ENCODE measurements around the gene ZMPSTE24. TPM values are rescaled to one million over a fixed set of nuclear protein-coding genes. Genes with fewer than 3 reads are reported as not detected.

Gene ZMPSTE24
- total and polyA plus RNA-seq, 2 of the 4 experiments (the other 2 are of a cell fraction): 21.0 to 28.9 TPM

GRCh38 chr1:40244138-40244744 lies 13.8 kb upstream of the ZMPSTE24 start:
- H3K18ac ChIP-seq (ENCODE audit: low read depth, low read length): no peak overlapping the region
- no peak for DNase-seq
- H4K5ac ChIP-seq (ENCODE audit: low read depth, low read length): no peak overlapping the region
- ATAC-seq (ENCODE audit: low read depth): no peak
- H3K36me3 ChIP-seq (ENCODE audit: control insufficient read depth, insufficient read depth, low read length): peaks cover under 1% of the 10 kb centered on the region
- TF ChIP-seq RCOR1 (IDR thresholded peaks at IDR 0.05; ENCODE audit: insufficient replicate concordance, low read length) (no peak), FOS (IDR thresholded peaks at IDR 0.05; ENCODE audit: low read depth, low read length) (no peak), RFX5 (IDR thresholded peaks at IDR 0.05; ENCODE audit: low read depth, low read length) (no peak), BHLHE40 (IDR thresholded peaks at IDR 0.05; ENCODE audit: low read depth, low read length) (no peak), CEBPB (IDR thresholded peaks at IDR 0.05; ENCODE audit: low read depth, low read length) (no peak), MXI1 (IDR thresholded peaks at IDR 0.05; ENCODE audit: borderline replicate concordance, low read depth, low read length) (no peak), SMC3 (IDR thresholded peaks at IDR 0.05; ENCODE audit: low read depth, low read length) (no peak), USF2 (IDR thresholded peaks at IDR 0.05; ENCODE audit: low read depth, low read length) (no peak), MAZ (IDR thresholded peaks at IDR 0.05; ENCODE audit: borderline replicate concordance, low read depth, low read length) (no peak), RAD21 (IDR thresholded peaks at IDR 0.05; ENCODE audit: low read length) (no peak), CTCF (conservative IDR thresholded peaks at IDR 0.05; ENCODE audit: low read depth, low read length) (no peak), ELK1 (IDR thresholded peaks at IDR 0.05; ENCODE audit: borderline replicate concordance, low read depth, low read length) (no peak), CHD1 (IDR thresholded peaks at IDR 0.05; ENCODE audit: low read depth, low read length) (no peak), NFE2L2 (IDR thresholded peaks at IDR 0.05; ENCODE audit: low read depth, low read length) (no peak)
- no peaks in the 10 kb centered on the region for H3K9me3 ChIP-seq (ENCODE audit: control insufficient read depth, insufficient read depth, low read length)
- ChIA-PET CTCF (no interaction called here), POLR2A (ENCODE audit: unreplicated experiment) (no interaction called here)
- no peak overlapping the region for H3K27ac ChIP-seq (ENCODE audit: insufficient read depth, low read length)
- H3K9ac ChIP-seq (ENCODE audit: low read depth, low read length): no peak overlapping the region
- 100% methylated on average over 1 of the region's 4 CpGs; no CpG with 5 or more reads in 1 of the 2 experiments for WGBS, 2 experiments (ENCODE audit: extremely low coverage in 2 of 2, insufficient read length in 1 of 2)
- H3K4me3 ChIP-seq (ENCODE audit: insufficient read depth, low read depth, low read length): no peak overlapping the region
- H4K8ac ChIP-seq (ENCODE audit: low read depth in 2 of 2, low read length in 2 of 2): no peak overlapping the region
- H3K4me2 ChIP-seq (ENCODE audit: low read depth, low read length): no peak overlapping the region
- peaks cover 2 to 18% of the 10 kb centered on the region in 2 experiments; a peak in 3 of 4 replicates for H3K79me1 ChIP-seq (ENCODE audit: low read depth in 1 of 2, low read length in 2 of 2)
- BruUV-seq (replicated peaks): no TSS peak
- dilution Hi-C loops (cut with HindIII; ENCODE audit: low sequenced_read_pairs, unreplicated experiment) (no loop called here), in situ Hi-C loops (cut with MboI; ENCODE audit: low sequenced_read_pairs) (no loop called here), intact Hi-C loops (cut with micrococcal nuclease) (no loop called here)
- no peak overlapping the region for H3K4ac ChIP-seq (ENCODE audit: low read depth, low read length)
- no peak overlapping the region for H2BK15ac ChIP-seq (ENCODE audit: low read depth, low read length)
- H3K9me1 ChIP-seq (ENCODE audit: insufficient read depth, low read length): no peaks in the 10 kb centered on the region; the same call in 1 of the 2 replicates
- H4K91ac ChIP-seq (ENCODE audit: insufficient read depth, low read depth, low read length): no peak overlapping the region
- H3K56ac ChIP-seq (ENCODE audit: extremely low read depth, insufficient read depth, low read length): no peak overlapping the region
- no peak overlapping the region for H3K14ac ChIP-seq (replicated peaks; ENCODE audit: low read depth, low read length)
- no peak overlapping the region for H2AK5ac ChIP-seq (ENCODE audit: low read depth, low read length)
- H2BK20ac ChIP-seq (ENCODE audit: low read depth, low read length): no peak overlapping the region
- no peak overlapping the region for H3K23ac ChIP-seq (ENCODE audit: low read depth, low read length)
- H3K27me3 ChIP-seq (ENCODE audit: control insufficient read depth, insufficient read depth, low read length): no peaks in the 10 kb centered on the region
- peaks cover 3% of the 10 kb centered on the region; the same call in 1 of the 2 replicates for H3K4me1 ChIP-seq (ENCODE audit: control insufficient read depth, insufficient read depth, low read length)
- no peak overlapping the region; the same call in 1 of the 2 replicates for H2BK120ac ChIP-seq (ENCODE audit: low read depth, low read length)
- H2BK5ac ChIP-seq (ENCODE audit: low read depth, low read length, poor library complexity, severe bottlenecking): no peak overlapping the region
- no peaks in the 10 kb centered on the region for H4K20me1 ChIP-seq (ENCODE audit: insufficient read depth, low read length)
- no peak overlapping the region for H2AK9ac ChIP-seq (replicated peaks; ENCODE audit: low read depth, low read length, poor library complexity)
- H2AFZ ChIP-seq (replicated peaks; ENCODE audit: low read length, poor library complexity): no peak overlapping the region
